ENCODE data around the gene TUBGCP2.

Gene TUBGCP2

GRCh38 chr10:133309100-133309719 is 538 bp upstream of the TUBGCP2 start:
- Histone ChIP-seq H3K4me1 (ENCODE audit: control insufficient read depth, insufficient read depth, low read length) (no peaks in the 10 kb centered on the region), H3K27ac (ENCODE audit: extremely low read depth, low read depth, low read length) (peak overlapping the region; percentile 88), H3K36me3 (ENCODE audit: control insufficient read depth in 2 of 2, insufficient read depth in 1 of 2, low read length in 2 of 2) (peaks cover 7 to 48% of the 10 kb centered on the region in 2 experiments; a peak in 2 of 3 replicates), H3K9me3 (ENCODE audit: control insufficient read depth, insufficient read depth, low read depth, low read length) (no peaks in the 10 kb centered on the region), H3K4me3 (ENCODE audit: low read depth, low read length) (peak overlapping the region; percentile 95)
- CTCF ChIA-PET: no interaction called here
- POLR2A ChIA-PET: no interaction called here
- 0 out of 2 replicates have a peak, but pooled peaks have one; percentile 41 for TF ChIP-seq ZFP69B (tag by site-specific recombination; IDR thresholded peaks at IDR 0.05)
- TF ChIP-seq WT1 (tag by site-specific recombination; IDR thresholded peaks at IDR 0.05): no peak
- TF ChIP-seq ZNF571 (tag by site-specific recombination; IDR thresholded peaks at IDR 0.05): no peak
- TF ChIP-seq ZNF302 (tag by site-specific recombination; IDR thresholded peaks at IDR 0.05; ENCODE audit: low read depth): no peak
- no peak for TF ChIP-seq ZNF140 (tag by site-specific recombination; IDR thresholded peaks at IDR 0.05)
- TF ChIP-seq ZBTB44 (tag by site-specific recombination; IDR thresholded peaks at IDR 0.05): no peak
- TF ChIP-seq KLF16 (tag by site-specific recombination; IDR thresholded peaks at IDR 0.05): peak; percentile 60; the same call in 1 of the 2 replicates
- no peak for TF ChIP-seq BCL11B (tag by site-specific recombination; IDR thresholded peaks at IDR 0.05; ENCODE audit: low read depth)
- no peak for TF ChIP-seq HIC1 (tag by site-specific recombination; IDR thresholded peaks at IDR 0.05)
- TF ChIP-seq ZNF133 (tag by site-specific recombination; IDR thresholded peaks at IDR 0.05): no peak
- no peak for TF ChIP-seq SALL2 (tag by site-specific recombination; IDR thresholded peaks at IDR 0.05; ENCODE audit: borderline replicate concordance)
- TF ChIP-seq, protein P1, sequence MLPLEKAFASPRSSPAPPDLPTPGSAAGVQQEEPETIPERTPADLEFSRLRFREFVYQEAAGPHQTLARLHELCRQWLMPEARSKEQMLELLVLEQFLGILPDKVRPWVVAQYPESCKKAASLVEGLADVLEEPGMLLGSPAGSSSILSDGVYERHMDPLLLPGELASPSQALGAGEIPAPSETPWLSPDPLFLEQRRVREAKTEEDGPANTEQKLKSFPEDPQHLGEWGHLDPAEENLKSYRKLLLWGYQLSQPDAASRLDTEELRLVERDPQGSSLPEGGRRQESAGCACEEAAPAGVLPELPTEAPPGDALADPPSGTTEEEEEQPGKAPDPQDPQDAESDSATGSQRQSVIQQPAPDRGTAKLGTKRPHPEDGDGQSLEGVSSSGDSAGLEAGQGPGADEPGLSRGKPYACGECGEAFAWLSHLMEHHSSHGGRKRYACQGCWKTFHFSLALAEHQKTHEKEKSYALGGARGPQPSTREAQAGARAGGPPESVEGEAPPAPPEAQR (tag by site-specific recombination; IDR thresholded peaks at IDR 0.05): no peak
- TF ChIP-seq ZIC2 (tag by site-specific recombination; IDR thresholded peaks at IDR 0.05): no peak
- TF ChIP-seq PRDM6 (tag by site-specific recombination; IDR thresholded peaks at IDR 0.05): no peak
- TF ChIP-seq ZNF155 (tag by site-specific recombination; IDR thresholded peaks at IDR 0.05): no peak
- peak; percentile 98 for TF ChIP-seq KLF9 (tag by site-specific recombination; IDR thresholded peaks at IDR 0.05; ENCODE audit: low read depth)
- TF ChIP-seq ZBTB48 (tag by site-specific recombination; IDR thresholded peaks at IDR 0.05): 0 out of 2 replicates have a peak, but pooled peaks have one; percentile 19
- no peak for TF ChIP-seq ZNF660 (tag by site-specific recombination; IDR thresholded peaks at IDR 0.05)
- no peak for TF ChIP-seq KLF10 (tag by site-specific recombination; IDR thresholded peaks at IDR 0.05)
- TF ChIP-seq PRDM1 (tag by site-specific recombination; IDR thresholded peaks at IDR 0.05): no peak
- peak; percentile 70 for TF ChIP-seq EGR2 (tag by site-specific recombination; IDR thresholded peaks at IDR 0.05; ENCODE audit: low read depth)
- peak; percentile 83 for TF ChIP-seq SP2 (tag by site-specific recombination; IDR thresholded peaks at IDR 0.05)
- no peak for TF ChIP-seq ZNF530 (tag by site-specific recombination; IDR thresholded peaks at IDR 0.05; ENCODE audit: low read depth)
- no peak for TF ChIP-seq ZNF626 (tag by site-specific recombination; IDR thresholded peaks at IDR 0.05)
- no peak for TF ChIP-seq ZNF621 (tag by site-specific recombination; IDR thresholded peaks at IDR 0.05)
- no peak for TF ChIP-seq ZSCAN16 (tag by site-specific recombination; IDR thresholded peaks at IDR 0.05)
- no peak for TF ChIP-seq SP7 (tag by site-specific recombination; IDR thresholded peaks at IDR 0.05)
- TF ChIP-seq ZBTB10 (tag by site-specific recombination; IDR thresholded peaks at IDR 0.05): no peak
- no peak for TF ChIP-seq ZNF132 (tag by site-specific recombination; IDR thresholded peaks at IDR 0.05; ENCODE audit: borderline replicate concordance)
- no peak for TF ChIP-seq BCL11A (tag by site-specific recombination; IDR thresholded peaks at IDR 0.05; ENCODE audit: low read depth)
- no peak for TF ChIP-seq ZNF837 (tag by site-specific recombination; IDR thresholded peaks at IDR 0.05)

Measured in HEK293 (cell line).